ENCODE data around the gene EFNA5.
"Not testable (repeated sequence)": the region's sequence is repeated elsewhere in the genome, so short reads cannot be mapped to it uniquely, and the experiment has no call there.

Gene EFNA5

GRCh38 chr5:107365320-107366109 lies 305.2 kb downstream of the EFNA5 start:
- no peak for DNase-seq (ENCODE audit: low spot score)

- DNase-seq (ENCODE audit: low spot score), result no peak
Measured at GRCh38 chr5:107364443-107365319, 306.1 kb downstream of the EFNA5 start.

GRCh38 chr5:107363768-107364167 lies 307.0 kb downstream of the EFNA5 start:
- no peak for DNase-seq (ENCODE audit: low spot score)

GRCh38 chr5:107361945-107362344 lies 308.8 kb downstream of the EFNA5 start:
- no peak for DNase-seq (ENCODE audit: low spot score)

- DNase-seq (ENCODE audit: low spot score), result no peak
Measured at GRCh38 chr5:107359916-107360234, 310.9 kb downstream of the EFNA5 start.

GRCh38 chr5:107359033-107359915 lies 311.5 kb downstream of the EFNA5 start:
- DNase-seq (ENCODE audit: low spot score), result no peak

- no peak for DNase-seq (ENCODE audit: low spot score)
Measured at GRCh38 chr5:107356891-107357290, 313.8 kb downstream of the EFNA5 start.

GRCh38 chr5:107352576-107352975 lies 318.2 kb downstream of the EFNA5 start:
- DNase-seq (ENCODE audit: low spot score), result no peak

GRCh38 chr5:107346580-107346979 lies 324.2 kb downstream of the EFNA5 start:
- not testable (repeated sequence) for DNase-seq (ENCODE audit: low spot score)

GRCh38 chr5:107342371-107342770 lies 328.4 kb downstream of the EFNA5 start:
- no peak for DNase-seq (ENCODE audit: low spot score)

GRCh38 chr5:107341376-107342084 lies 329.2 kb downstream of the EFNA5 start:
- DNase-seq (ENCODE audit: low spot score), result no peak

- DNase-seq (ENCODE audit: low spot score), result no peak
Measured at GRCh38 chr5:107340631-107341030, 330.1 kb downstream of the EFNA5 start.

GRCh38 chr5:107338335-107338734 lies 332.4 kb downstream of the EFNA5 start:
- no peak for DNase-seq (ENCODE audit: low spot score)

GRCh38 chr5:107337281-107337680 lies 333.5 kb downstream of the EFNA5 start:
- DNase-seq (ENCODE audit: low spot score), result peak; percentile 85

GRCh38 chr5:107331882-107332281 lies 338.9 kb downstream of the EFNA5 start:
- peak; percentile 15 for DNase-seq (ENCODE audit: low spot score)

- no peak for DNase-seq (ENCODE audit: low spot score)
Measured at GRCh38 chr5:107331312-107331711, 339.4 kb downstream of the EFNA5 start.

GRCh38 chr5:107330903-107331302 lies 339.8 kb downstream of the EFNA5 start:
- DNase-seq (ENCODE audit: low spot score), result no peak

- no peak for DNase-seq (ENCODE audit: low spot score)
Measured at GRCh38 chr5:107329850-107330249, 340.9 kb downstream of the EFNA5 start.
